CD8-positive, alpha-beta memory T cell (primary cell): Measurements from ENCODE around the gene LRRC55. TPM values are rescaled to one million over a fixed set of nuclear protein-coding genes. Genes with fewer than 3 reads are reported as not detected.

Experiments used
- CTCF ChIA-PET: fragments of 350-600 bp; sonication (Branson Sonifier 250); formaldehyde crosslinking; loops from one replicate; lab custom pipeline; 2021; ENCODE audit warnings: antibody characterized with exemption; lab: Charles Lee
- POLR2A ChIA-PET: fragments of 350-600 bp; sonication (Branson Sonifier 250); formaldehyde crosslinking; loops from one replicate; lab custom pipeline; 2021; ENCODE audit warnings: antibody characterized with exemption; lab: Charles Lee
- DNase-seq, 5 donors: peaks; one replicate each; pipeline versions ENCODE4 v3.0.0 to v3.0.0-alpha.2; 2020 to 2022; ENCODE audit warnings: mixed read lengths in 1 of 5
- H3K27ac ChIP-seq: one replicate; pipeline ENCODE4 v1.7.0; 2013; ENCODE audit warnings: low read depth, mild to moderate bottlenecking, low read length, moderate library complexity
- H3K27me3 ChIP-seq: 2 replicates; pipeline ENCODE4 v1.7.0; 2013; ENCODE audit warnings: low read length, mild to moderate bottlenecking; ENCODE audit not compliant: insufficient read depth, poor library complexity, severe bottlenecking
- H3K36me3 ChIP-seq: 2 replicates; pipeline ENCODE4 v1.7.0; 2013; ENCODE audit warnings: mild to moderate bottlenecking, low read length, moderate library complexity; ENCODE audit not compliant: insufficient read depth
- H3K4me1 ChIP-seq: 2 replicates; pipeline ENCODE4 v1.7.0; 2013; ENCODE audit warnings: mild to moderate bottlenecking, low read length, moderate library complexity; ENCODE audit not compliant: insufficient read depth
- H3K4me3 ChIP-seq: 2 replicates; pipeline ENCODE4 v1.7.0; 2013; ENCODE audit warnings: mild to moderate bottlenecking, low read length
- H3K9me3 ChIP-seq: 2 replicates; pipeline ENCODE4 v1.7.0; 2013; ENCODE audit warnings: mild to moderate bottlenecking, low read length
- H3K27ac Mint-ChIP-seq, 8 donors: one replicate each; pipeline ENCODE4 v1.8.0; 2020 to 2021; ENCODE audit warnings: mixed read lengths in 8 of 8, mild to moderate bottlenecking in 6 of 8, inconsistent platforms in 3 of 8, moderate library complexity in 3 of 8
- H3K27me3 Mint-ChIP-seq, 2 donors: one replicate each; pipeline ENCODE4 v1.8.0; 2020 to 2021; ENCODE audit warnings: mixed read lengths in 2 of 2, mild to moderate bottlenecking in 1 of 2, moderate library complexity in 1 of 2
- H3K36me3 Mint-ChIP-seq, 3 donors: one replicate each; pipeline ENCODE4 v1.8.0; 2020 to 2021; ENCODE audit warnings: mixed read lengths in 3 of 3, inconsistent platforms in 1 of 3, mild to moderate bottlenecking in 1 of 3
- H3K4me1 Mint-ChIP-seq, 3 donors: one replicate each; pipeline ENCODE4 v1.8.0; 2020 to 2021; ENCODE audit warnings: mixed read lengths in 3 of 3, inconsistent platforms in 1 of 3, mild to moderate bottlenecking in 1 of 3
- H3K4me3 Mint-ChIP-seq, 7 donors: one replicate each; pipeline ENCODE4 v1.8.0; 2020 to 2021; ENCODE audit warnings: mixed read lengths in 7 of 7, mild to moderate bottlenecking in 6 of 7, moderate library complexity in 4 of 7, inconsistent platforms in 2 of 7
- H3K9me3 Mint-ChIP-seq, 5 donors: one replicate each; pipeline ENCODE4 v1.8.0; 2020 to 2022; ENCODE audit warnings: mixed read lengths in 5 of 5, mild to moderate bottlenecking in 3 of 5, moderate library complexity in 2 of 5, inconsistent platforms in 1 of 5
- polyA plus RNA-seq: library from polyadenylated mRNA; unstranded; fragments of 300-500 nt; fragmentation: Illumina TruSeq; gene quantifications from one replicate; pipeline ENCODE4 v1.2.3, GENCODE V29; 2021
- total RNA-seq, 2 experiments: library from RNA; stranded (reverse); gene quantifications; one replicate each; pipeline ENCODE4 v1.2.3, GENCODE V29; 2021

The LRRC55 gene
- total and polyA plus RNA-seq, 3 experiments from 2014 or later = not detected

- DNase-seq = no peak
- ChIA-PET POLR2A (no interaction called here), CTCF (no interaction called here)
- no peaks in the 10 kb centered on the region for H3K9me3 ChIP-seq
- no peak overlapping the region for H3K4me3 Mint-ChIP-seq
- H3K27me3 Mint-ChIP-seq = peaks cover 0 to 1% of the 10 kb centered on the region in 2 donors
- no peak overlapping the region for H3K27ac ChIP-seq
- H3K27ac Mint-ChIP-seq = no peak overlapping the region
- no peaks in the 10 kb centered on the region for H3K4me1 Mint-ChIP-seq
- no peaks in the 10 kb centered on the region for H3K27me3 ChIP-seq
- no peak overlapping the region for H3K4me3 ChIP-seq
- no peaks in the 10 kb centered on the region for H3K36me3 ChIP-seq
- H3K4me1 ChIP-seq = no peaks in the 10 kb centered on the region
- no peaks in the 10 kb centered on the region for H3K36me3 Mint-ChIP-seq
- H3K9me3 Mint-ChIP-seq = peaks cover 0 to 2% (median 0%) of the 10 kb centered on the region in 5 donors
Observed at GRCh38 chr11:57144531-57145320, 37.0 kb upstream of the LRRC55 start.

GRCh38 chr11:57146301-57146700, 35.5 kb upstream of the LRRC55 start:
- Histone ChIP-seq H3K4me1 (no peaks in the 10 kb centered on the region), H3K4me3 (no peak overlapping the region), H3K9me3 (no peaks in the 10 kb centered on the region), H3K27me3 (no peaks in the 10 kb centered on the region), H3K27ac (no peak overlapping the region), H3K36me3 (no peaks in the 10 kb centered on the region)
- peaks cover 0 to 2% (median 0%) of the 10 kb centered on the region in 5 donors for H3K9me3 Mint-ChIP-seq
- H3K4me1 Mint-ChIP-seq = no peaks in the 10 kb centered on the region
- H3K4me3 Mint-ChIP-seq = no peak overlapping the region
- no peak overlapping the region for H3K27ac Mint-ChIP-seq
- no peak for DNase-seq
- CTCF ChIA-PET = no interaction called here
- POLR2A ChIA-PET = no interaction called here
- H3K36me3 Mint-ChIP-seq = no peaks in the 10 kb centered on the region
- peaks cover 0 to 1% of the 10 kb centered on the region in 2 donors for H3K27me3 Mint-ChIP-seq

- Histone ChIP-seq H3K36me3 (no peaks in the 10 kb centered on the region), H3K4me1 (no peaks in the 10 kb centered on the region), H3K27ac (no peak overlapping the region), H3K4me3 (no peak overlapping the region), H3K9me3 (no peaks in the 10 kb centered on the region), H3K27me3 (no peaks in the 10 kb centered on the region)
- POLR2A ChIA-PET = no interaction called here
- CTCF ChIA-PET = interaction anchor here (0.5 kb wide), 1 partner anchor 564 kb away, joined by 5 read pairs; the partner anchor contains the start of genes MED19 and TMX2
- H3K4me3 Mint-ChIP-seq = no peak overlapping the region
- H3K4me1 Mint-ChIP-seq = no peaks in the 10 kb centered on the region
- peaks cover 0 to 1% of the 10 kb centered on the region in 2 donors for H3K27me3 Mint-ChIP-seq
- H3K36me3 Mint-ChIP-seq = no peaks in the 10 kb centered on the region
- H3K27ac Mint-ChIP-seq = no peak overlapping the region
- H3K9me3 Mint-ChIP-seq = peaks cover 0 to 3% (median 0%) of the 10 kb centered on the region in 5 donors
- no peak for DNase-seq
Observed at GRCh38 chr11:57148621-57149020, 33.1 kb upstream of the LRRC55 start.

- H3K27ac ChIP-seq = no peak overlapping the region
- H3K36me3 ChIP-seq = no peaks in the 10 kb centered on the region
- no peaks in the 10 kb centered on the region for H3K9me3 ChIP-seq
- H3K4me1 ChIP-seq = no peaks in the 10 kb centered on the region
- H3K36me3 Mint-ChIP-seq = no peaks in the 10 kb centered on the region
- no peak overlapping the region for H3K27ac Mint-ChIP-seq
- H3K9me3 Mint-ChIP-seq = peaks cover 0 to 3% (median 0%) of the 10 kb centered on the region in 5 donors
- peaks cover under 1 to 8% of the 10 kb centered on the region in 2 donors for H3K27me3 Mint-ChIP-seq
- H3K4me3 ChIP-seq = no peak overlapping the region
- H3K4me1 Mint-ChIP-seq = no peaks in the 10 kb centered on the region
- no peaks in the 10 kb centered on the region for H3K27me3 ChIP-seq
- H3K4me3 Mint-ChIP-seq = peak overlapping the region in 1 of 7 donors; percentile 49
- POLR2A ChIA-PET = no interaction called here
- DNase-seq = no peak
- CTCF ChIA-PET = no interaction called here
Observed at GRCh38 chr11:57150454-57150917, 31.3 kb upstream of the LRRC55 start.

- H3K4me1 Mint-ChIP-seq = no peaks in the 10 kb centered on the region
- no peak overlapping the region for H3K4me3 Mint-ChIP-seq
- peaks cover 7 to 18% of the 10 kb centered on the region in 2 donors for H3K27me3 Mint-ChIP-seq
- ChIA-PET CTCF (interaction anchor here (1.0 kb wide), 1 partner anchor 11 kb away, joined by 3 read pairs; no protein-coding TSS in a partner anchor), POLR2A (no interaction called here)
- no peaks in the 10 kb centered on the region for H3K4me1 ChIP-seq
- no peaks in the 10 kb centered on the region for H3K36me3 Mint-ChIP-seq
- H3K4me3 ChIP-seq = no peak overlapping the region
- no peak for DNase-seq
- no peak overlapping the region for H3K27ac ChIP-seq
- no peaks in the 10 kb centered on the region for H3K27me3 ChIP-seq
- H3K9me3 ChIP-seq = no peaks in the 10 kb centered on the region
- H3K36me3 ChIP-seq = no peaks in the 10 kb centered on the region
- H3K27ac Mint-ChIP-seq = no peak overlapping the region
- H3K9me3 Mint-ChIP-seq = peaks cover 0 to 3% (median 0%) of the 10 kb centered on the region in 5 donors
Observed at GRCh38 chr11:57152134-57152533, 29.6 kb upstream of the LRRC55 start.

- no peak overlapping the region for H3K4me3 Mint-ChIP-seq
- POLR2A ChIA-PET = no interaction called here
- Histone ChIP-seq H3K9me3 (no peaks in the 10 kb centered on the region), H3K27me3 (no peaks in the 10 kb centered on the region), H3K4me1 (no peaks in the 10 kb centered on the region), H3K4me3 (no peak overlapping the region), H3K27ac (no peak overlapping the region), H3K36me3 (no peaks in the 10 kb centered on the region)
- no peaks in the 10 kb centered on the region for H3K36me3 Mint-ChIP-seq
- no peak overlapping the region for H3K27ac Mint-ChIP-seq
- CTCF ChIA-PET = no interaction called here
- H3K9me3 Mint-ChIP-seq = peaks cover 0 to 3% (median 0%) of the 10 kb centered on the region in 5 donors
- peaks cover 10 to 22% of the 10 kb centered on the region in 2 donors for H3K27me3 Mint-ChIP-seq
- no peak for DNase-seq
- no peaks in the 10 kb centered on the region for H3K4me1 Mint-ChIP-seq
Observed at GRCh38 chr11:57153448-57153847, 28.3 kb upstream of the LRRC55 start.

GRCh38 chr11:57154739-57155138, 27.0 kb upstream of the LRRC55 start:
- peaks cover 0 to 3% (median 0%) of the 10 kb centered on the region in 5 donors for H3K9me3 Mint-ChIP-seq
- H3K27ac Mint-ChIP-seq = no peak overlapping the region
- no peaks in the 10 kb centered on the region for H3K4me1 ChIP-seq
- no peaks in the 10 kb centered on the region for H3K9me3 ChIP-seq
- H3K36me3 ChIP-seq = no peaks in the 10 kb centered on the region
- CTCF ChIA-PET = no interaction called here
- no peak for DNase-seq
- H3K27me3 ChIP-seq = no peaks in the 10 kb centered on the region
- no peaks in the 10 kb centered on the region for H3K36me3 Mint-ChIP-seq
- POLR2A ChIA-PET = no interaction called here
- H3K27me3 Mint-ChIP-seq = peaks cover 10 to 22% of the 10 kb centered on the region in 2 donors
- no peak overlapping the region for H3K27ac ChIP-seq
- no peak overlapping the region for H3K4me3 ChIP-seq
- no peaks in the 10 kb centered on the region for H3K4me1 Mint-ChIP-seq
- H3K4me3 Mint-ChIP-seq = no peak overlapping the region

- H3K4me1 ChIP-seq = no peaks in the 10 kb centered on the region
- no peaks in the 10 kb centered on the region for H3K9me3 ChIP-seq
- no peak overlapping the region for H3K4me3 ChIP-seq
- H3K36me3 Mint-ChIP-seq = no peaks in the 10 kb centered on the region
- CTCF ChIA-PET = no interaction called here
- H3K36me3 ChIP-seq = no peaks in the 10 kb centered on the region
- DNase-seq = no peak
- POLR2A ChIA-PET = no interaction called here
- H3K4me3 Mint-ChIP-seq = no peak overlapping the region
- peaks cover 0 to 3% (median 0%) of the 10 kb centered on the region in 5 donors for H3K9me3 Mint-ChIP-seq
- H3K27me3 Mint-ChIP-seq = peaks cover 10 to 22% of the 10 kb centered on the region in 2 donors
- H3K27ac ChIP-seq = no peak overlapping the region
- no peaks in the 10 kb centered on the region for H3K27me3 ChIP-seq
- H3K4me1 Mint-ChIP-seq = no peaks in the 10 kb centered on the region
- H3K27ac Mint-ChIP-seq = no peak overlapping the region
Observed at GRCh38 chr11:57155400-57155799, 26.4 kb upstream of the LRRC55 start.
